Measurements from ENCODE around the gene ZNF124.
A peak's percentile ranks its signal among the peaks of the same experiment; 100 is the strongest.
"Not testable (repeated sequence)": the region's sequence is repeated elsewhere in the genome, so short reads cannot be mapped to it uniquely, and the experiment has no call there.

The ZNF124 gene

DNA sequence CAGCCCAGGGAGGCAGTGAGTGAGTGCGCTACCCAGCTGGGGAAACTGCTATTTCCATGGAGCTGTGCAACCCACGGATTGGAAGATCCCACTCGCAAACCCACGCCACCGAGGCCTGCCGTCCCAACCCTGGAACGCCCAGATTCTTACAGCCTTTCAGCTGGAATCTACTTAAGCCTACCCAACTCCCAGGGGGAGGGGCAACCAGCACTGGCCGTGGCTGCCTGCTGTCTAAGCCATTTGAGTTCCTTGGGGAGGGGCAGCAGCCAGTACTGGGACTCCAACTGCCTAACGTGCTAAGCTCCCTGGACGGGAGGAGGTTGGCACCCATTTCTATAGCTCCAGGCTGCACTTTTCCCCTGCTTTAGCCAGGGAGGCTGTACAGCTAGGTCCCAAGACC lies 40.6 kb downstream of the ZNF124 start:
- Mint-ChIP-seq H3K4me1 (peaks cover 13% of the 10 kb centered on the region), H3K27ac (no peak overlapping the region), H3K36me3 (peaks cover 58% of the 10 kb centered on the region), H3K27me3 (no peaks in the 10 kb centered on the region), H3K4me3 (no peak overlapping the region), H3K9me3 (peaks cover 27% of the 10 kb centered on the region)
- no peak for ATAC-seq

DNA sequence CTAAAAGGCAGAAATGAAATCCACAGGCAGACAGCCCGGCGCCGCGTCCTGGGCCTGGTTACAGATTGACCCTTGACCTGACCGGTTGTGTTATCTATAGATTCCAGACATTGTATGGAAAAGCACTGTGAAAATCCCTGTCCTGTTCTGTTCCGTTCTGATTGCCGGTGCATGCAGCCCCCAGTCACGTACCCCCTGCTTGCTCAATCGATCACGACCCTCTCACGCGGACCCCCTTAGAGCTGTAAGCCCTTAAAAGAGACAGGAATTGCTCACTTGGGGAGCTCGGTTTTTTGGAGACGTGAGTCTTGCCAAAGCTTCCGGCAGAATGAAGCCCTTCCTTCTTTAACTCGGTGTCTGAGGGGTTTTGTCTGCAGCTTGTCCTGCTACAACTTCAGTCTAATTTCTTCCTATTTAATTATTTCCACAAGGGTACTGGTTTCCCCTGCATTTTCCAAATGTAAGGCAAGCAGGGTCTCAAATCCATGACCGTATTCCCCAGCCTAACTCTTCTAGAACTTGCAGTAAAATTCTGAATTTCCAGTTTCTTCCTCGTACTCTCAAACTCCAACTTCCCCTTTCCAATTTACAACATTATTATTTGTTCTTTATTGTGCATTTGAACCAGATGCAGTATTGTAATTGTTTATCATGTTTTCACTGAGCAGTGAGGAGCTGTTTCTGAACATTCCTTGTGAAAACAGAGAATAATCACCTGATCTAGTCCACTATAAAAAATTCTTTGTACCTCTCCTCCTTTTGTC lies 44.1 kb downstream of the ZNF124 start:
- not testable (repeated sequence) for H3K9me3 Mint-ChIP-seq, ATAC-seq, H3K27me3 Mint-ChIP-seq
- peak overlapping the region; percentile 90 for H3K4me3 Mint-ChIP-seq
- H3K36me3 Mint-ChIP-seq: peaks cover 24% of the 10 kb centered on the region
- H3K27ac Mint-ChIP-seq: peak overlapping the region; percentile 73
- peaks cover 13% of the 10 kb centered on the region for H3K4me1 Mint-ChIP-seq

DNA sequence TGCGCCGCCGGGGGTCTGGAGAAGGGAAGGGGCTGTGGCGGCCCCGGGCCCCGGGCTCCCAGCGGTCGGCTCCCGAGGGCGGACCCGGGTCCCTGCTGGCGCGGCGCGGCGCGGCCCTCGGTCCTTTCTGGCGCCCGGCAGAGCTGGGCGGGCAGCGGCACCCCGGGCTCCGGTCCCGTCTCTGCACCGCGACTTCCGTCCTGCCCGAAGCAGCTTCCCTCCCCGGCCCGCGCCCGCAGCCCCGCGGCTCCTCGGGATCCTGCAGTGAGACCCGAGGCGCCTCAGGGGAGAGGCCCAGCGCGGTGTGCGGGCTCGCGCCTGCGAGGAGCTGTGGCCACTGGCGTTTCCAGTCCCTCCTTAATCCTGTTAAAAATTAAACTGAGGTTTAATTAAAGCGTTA lies 45.2 kb downstream of the ZNF124 start:
- H3K27me3 Mint-ChIP-seq, H3K4me3 Mint-ChIP-seq, H3K9me3 Mint-ChIP-seq, H3K27ac Mint-ChIP-seq: not testable (repeated sequence)
- Mint-ChIP-seq H3K4me1 (peaks cover 13% of the 10 kb centered on the region), H3K36me3 (peaks cover 13% of the 10 kb centered on the region)
- peak; percentile 79 for ATAC-seq

DNA sequence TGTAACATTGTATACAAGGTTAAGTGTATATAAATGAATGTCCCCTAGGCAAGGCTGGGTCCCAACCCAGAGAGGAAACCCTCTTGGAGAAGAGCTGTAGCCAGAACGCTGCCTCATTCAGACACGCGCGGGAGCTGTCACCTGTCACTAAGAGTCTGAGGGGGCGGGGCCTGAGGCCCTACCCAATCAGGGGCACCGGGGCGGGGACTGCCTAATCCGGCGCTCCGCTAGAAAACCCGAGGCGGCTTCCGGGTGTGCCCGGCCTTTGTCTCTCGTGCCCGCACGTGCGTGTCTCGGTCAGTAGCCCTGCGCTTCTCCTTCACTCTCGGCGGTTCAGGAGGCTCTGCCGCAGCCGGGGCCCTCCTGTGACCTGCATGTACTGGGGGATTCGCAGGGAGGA lies 45.7 kb downstream of the ZNF124 start:
- H3K36me3 Mint-ChIP-seq, H3K27me3 Mint-ChIP-seq, H3K9me3 Mint-ChIP-seq, H3K27ac Mint-ChIP-seq, H3K4me3 Mint-ChIP-seq: not testable (repeated sequence)
- ATAC-seq: peak; percentile 100
- H3K4me1 Mint-ChIP-seq: peaks cover 13% of the 10 kb centered on the region

GRCh38 chr1:247121382-247121781 lies 50.4 kb downstream of the ZNF124 start:
- Mint-ChIP-seq H3K4me1 (no peaks in the 10 kb centered on the region), H3K9me3 (peaks cover 6% of the 10 kb centered on the region), H3K36me3 (no peaks in the 10 kb centered on the region), H3K27me3 (no peaks in the 10 kb centered on the region), H3K27ac (no peak overlapping the region), H3K4me3 (no peak overlapping the region)
- no peak for ATAC-seq

GRCh38 chr1:247120408-247120668 lies 51.5 kb downstream of the ZNF124 start:
- not testable (repeated sequence) for H3K27ac Mint-ChIP-seq, H3K9me3 Mint-ChIP-seq, H3K4me1 Mint-ChIP-seq, H3K4me3 Mint-ChIP-seq, H3K27me3 Mint-ChIP-seq, H3K36me3 Mint-ChIP-seq, ATAC-seq

- ATAC-seq: peak; percentile 50
- Mint-ChIP-seq H3K27ac (no peak overlapping the region), H3K4me3 (no peak overlapping the region), H3K36me3 (no peaks in the 10 kb centered on the region), H3K9me3 (peaks cover 6% of the 10 kb centered on the region), H3K27me3 (peaks cover under 1% of the 10 kb centered on the region), H3K4me1 (no peaks in the 10 kb centered on the region)
Observed at GRCh38 chr1:247119600-247120407, 52.0 kb downstream of the ZNF124 start.

DNA sequence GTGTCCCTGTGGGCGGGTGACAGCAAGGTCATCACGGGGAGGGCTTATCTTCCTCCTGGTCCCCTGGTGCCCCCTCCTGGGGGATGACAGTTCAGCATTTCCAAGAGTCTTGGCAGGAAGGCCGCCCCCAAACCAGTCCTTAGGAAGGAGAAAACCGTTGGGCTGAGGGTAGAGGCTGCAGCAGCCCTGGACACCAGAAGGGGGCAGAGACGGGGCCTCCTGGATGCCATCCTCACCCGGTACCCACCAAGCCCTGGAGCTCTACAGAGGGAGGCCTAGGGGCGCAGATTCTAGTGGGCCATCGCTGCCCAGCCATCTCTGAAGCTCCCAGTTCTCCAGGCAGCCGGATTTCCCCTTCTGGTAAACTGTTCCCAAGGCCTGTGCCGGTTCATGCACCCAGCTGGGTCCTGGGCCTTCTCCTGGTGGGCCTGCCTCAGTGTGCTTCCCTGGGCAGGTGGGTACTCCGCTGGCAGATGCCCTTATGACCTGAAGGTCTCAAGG lies 52.8 kb downstream of the ZNF124 start:
- ATAC-seq: peak; percentile 14
- Mint-ChIP-seq H3K27me3 (peaks cover 9% of the 10 kb centered on the region), H3K9me3 (peaks cover 3% of the 10 kb centered on the region), H3K27ac (no peak overlapping the region), H3K4me3 (no peak overlapping the region), H3K36me3 (no peaks in the 10 kb centered on the region), H3K4me1 (no peaks in the 10 kb centered on the region)

GRCh38 chr1:247115545-247115944 lies 56.3 kb downstream of the ZNF124 start:
- no peaks in the 10 kb centered on the region for H3K36me3 Mint-ChIP-seq
- ATAC-seq: no peak
- H3K27ac Mint-ChIP-seq: no peak overlapping the region
- H3K4me1 Mint-ChIP-seq: peaks cover 6% of the 10 kb centered on the region
- no peak overlapping the region for H3K4me3 Mint-ChIP-seq
- H3K9me3 Mint-ChIP-seq: no peaks in the 10 kb centered on the region
- peaks cover 31% of the 10 kb centered on the region for H3K27me3 Mint-ChIP-seq

- Mint-ChIP-seq H3K27ac (no peak overlapping the region), H3K27me3 (peaks cover 35% of the 10 kb centered on the region), H3K36me3 (no peaks in the 10 kb centered on the region), H3K9me3 (no peaks in the 10 kb centered on the region), H3K4me1 (peaks cover 7% of the 10 kb centered on the region), H3K4me3 (no peak overlapping the region)
- peak; percentile 2 for ATAC-seq
Observed at GRCh38 chr1:247115141-247115510, 56.7 kb downstream of the ZNF124 start.

DNA sequence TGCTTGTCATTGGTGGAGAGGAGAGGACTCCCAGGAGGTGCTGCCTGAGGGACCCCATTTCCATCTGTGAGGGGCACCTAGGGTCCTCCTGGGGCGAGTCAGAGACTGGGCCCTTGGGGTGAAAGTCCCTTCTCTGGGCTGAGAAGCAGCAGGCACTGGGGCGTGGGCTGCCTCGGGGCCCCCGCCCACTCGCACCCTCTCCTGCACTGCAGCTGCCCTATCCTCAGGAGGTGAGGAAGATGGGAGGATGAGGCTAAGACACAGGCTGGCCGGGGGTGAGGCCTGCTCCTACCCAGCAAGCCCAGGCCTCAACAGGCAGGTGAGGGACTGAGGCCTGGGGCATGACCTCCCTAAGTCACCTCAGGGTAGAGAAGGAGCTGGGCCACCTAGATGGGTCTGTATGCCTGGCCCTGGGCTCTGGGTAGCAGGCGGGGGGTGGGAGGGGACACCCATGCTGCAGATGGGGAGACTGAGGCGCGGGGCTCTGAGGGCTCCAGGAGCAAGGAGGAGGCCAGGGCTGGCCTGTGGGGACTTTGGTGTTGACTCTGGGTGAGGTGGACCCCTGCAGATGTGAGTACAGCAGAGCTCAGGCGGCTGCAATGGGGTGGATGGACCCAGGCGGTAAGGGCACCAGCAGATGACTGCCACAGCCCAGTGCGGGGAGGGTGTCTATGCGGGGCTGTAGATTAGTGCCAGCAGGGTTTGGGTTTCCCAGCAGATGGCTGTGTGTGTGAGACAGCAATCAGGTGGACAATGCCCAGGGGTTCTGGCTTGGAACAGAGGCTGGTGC lies 57.3 kb downstream of the ZNF124 start:
- H3K27me3 Mint-ChIP-seq: peaks cover 41% of the 10 kb centered on the region
- H3K4me1 Mint-ChIP-seq: peaks cover 7% of the 10 kb centered on the region
- H3K9me3 Mint-ChIP-seq: peaks cover 2% of the 10 kb centered on the region
- ATAC-seq: peak; percentile 24
- H3K36me3 Mint-ChIP-seq: no peaks in the 10 kb centered on the region
- H3K27ac Mint-ChIP-seq: no peak overlapping the region
- H3K4me3 Mint-ChIP-seq: no peak overlapping the region

- H3K27me3 Mint-ChIP-seq: peaks cover 49% of the 10 kb centered on the region
- peaks cover 2% of the 10 kb centered on the region for H3K9me3 Mint-ChIP-seq
- no peak overlapping the region for H3K4me3 Mint-ChIP-seq
- ATAC-seq: peak; percentile 35
- peaks cover 7% of the 10 kb centered on the region for H3K4me1 Mint-ChIP-seq
- no peak overlapping the region for H3K27ac Mint-ChIP-seq
- no peaks in the 10 kb centered on the region for H3K36me3 Mint-ChIP-seq
Observed at GRCh38 chr1:247113733-247114271, 58.0 kb downstream of the ZNF124 start.

GRCh38 chr1:247113094-247113497 lies 58.7 kb downstream of the ZNF124 start:
- no peak overlapping the region for H3K27ac Mint-ChIP-seq
- ATAC-seq: no peak
- peaks cover 56% of the 10 kb centered on the region for H3K27me3 Mint-ChIP-seq
- peak overlapping the region; percentile 50 for H3K4me3 Mint-ChIP-seq
- peaks cover 2% of the 10 kb centered on the region for H3K9me3 Mint-ChIP-seq
- no peaks in the 10 kb centered on the region for H3K36me3 Mint-ChIP-seq
- peaks cover 7% of the 10 kb centered on the region for H3K4me1 Mint-ChIP-seq

DNA sequence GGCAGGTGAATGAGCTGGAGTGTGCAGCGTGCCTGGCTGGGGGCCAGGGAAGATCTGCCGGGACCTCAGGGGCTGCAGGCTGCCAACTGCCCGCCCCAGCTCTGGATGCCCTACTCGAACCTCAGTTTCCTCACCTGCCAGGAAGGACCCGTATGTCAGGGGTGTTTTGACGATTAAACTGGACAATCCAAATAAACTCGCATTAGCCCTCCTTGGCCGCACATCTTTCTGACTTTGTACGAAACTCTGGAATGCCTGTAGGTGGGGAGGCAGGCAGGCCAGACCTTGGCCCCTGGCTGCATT lies 59.4 kb downstream of the ZNF124 start:
- H3K27ac Mint-ChIP-seq: no peak overlapping the region
- peaks cover 62% of the 10 kb centered on the region for H3K27me3 Mint-ChIP-seq
- H3K36me3 Mint-ChIP-seq: no peaks in the 10 kb centered on the region
- H3K4me1 Mint-ChIP-seq: peaks cover 7% of the 10 kb centered on the region
- peaks cover 2% of the 10 kb centered on the region for H3K9me3 Mint-ChIP-seq
- no peak for ATAC-seq
- H3K4me3 Mint-ChIP-seq: no peak overlapping the region

DNA sequence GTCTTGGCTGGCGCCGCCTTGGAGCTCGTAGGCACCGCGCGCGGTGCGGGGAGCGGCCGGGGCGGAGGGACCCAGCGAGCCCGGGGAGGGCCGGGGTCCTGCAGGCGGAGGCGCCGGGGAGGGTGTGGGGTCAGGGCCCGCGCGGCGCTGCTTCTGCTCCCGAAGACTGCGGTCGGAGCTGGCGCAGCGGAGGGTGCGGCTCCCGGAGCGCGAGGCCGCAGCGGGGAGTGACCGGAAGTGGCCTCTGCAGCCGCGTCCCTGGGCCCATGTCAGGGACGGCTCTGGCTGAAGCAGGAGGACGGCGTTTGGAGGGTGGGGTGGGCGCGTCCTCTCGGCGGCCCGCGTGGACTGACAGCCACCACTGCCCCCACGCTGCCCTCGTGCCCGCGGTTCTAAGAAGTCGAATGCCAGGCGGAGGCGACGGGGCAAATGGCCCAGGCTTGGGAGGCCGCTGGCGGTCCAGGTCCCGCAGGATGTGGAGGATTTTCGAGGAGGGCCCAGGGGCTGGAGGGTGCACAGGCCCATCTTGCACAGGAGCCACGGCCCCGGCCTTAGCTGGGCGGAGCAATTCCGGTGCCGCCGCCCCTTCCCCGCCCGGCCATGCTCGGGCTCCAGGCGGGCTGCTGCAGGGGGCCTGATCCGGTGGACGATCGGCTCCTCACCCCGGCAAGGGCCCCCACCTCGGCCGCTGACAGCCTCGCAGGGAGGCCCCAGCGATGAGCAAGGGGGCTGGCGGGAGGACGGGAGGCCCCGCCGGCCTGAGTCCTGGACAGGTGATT lies 59.9 kb downstream of the ZNF124 start:
- peaks cover 66% of the 10 kb centered on the region for H3K27me3 Mint-ChIP-seq
- peak; percentile 68 for ATAC-seq
- peak overlapping the region; percentile 68 for H3K4me3 Mint-ChIP-seq

More for the DNA sequence above, 59.9 kb downstream of the ZNF124 start:
- H3K4me1 Mint-ChIP-seq: peaks cover 7% of the 10 kb centered on the region
- H3K27ac Mint-ChIP-seq: no peak overlapping the region
- H3K36me3 Mint-ChIP-seq: no peaks in the 10 kb centered on the region
- H3K9me3 Mint-ChIP-seq: peaks cover 2% of the 10 kb centered on the region
